IPS-18c (cell line): ENCODE data around the gene LCE1C.

Source experiments
- H3K4me3 ChIP-seq: 2 replicates; pipeline ENCODE4 v1.7.0; 2013; ENCODE audit warnings: low read depth, mild to moderate bottlenecking, low read length, moderate library complexity; ENCODE audit not compliant: insufficient read depth
- H3K9me3 ChIP-seq: one replicate; pipeline ENCODE4 v1.6.1; 2013; ENCODE audit warnings: mild to moderate bottlenecking, low read length, moderate library complexity; ENCODE audit not compliant: control insufficient read depth, insufficient read depth

Gene LCE1C

GRCh38 chr1:152806576-152806975 lies at the start of gene LCE1C:
LCE1C (minus strand) TSS chr1:152806651; CDS start chr1:152805478, 1,173 bp downstream.
- H3K4me3 ChIP-seq = no peak within 1 kb of the TSS
- peaks cover 5% of the 10 kb centered on the region for H3K9me3 ChIP-seq

- Histone ChIP-seq H3K9me3 (peaks cover 2% of the 10 kb centered on the region), H3K4me3 (no peak overlapping the region)
Measured at GRCh38 chr1:152855661-152856060, 49.2 kb upstream of the LCE1C start.

GRCh38 chr1:152842556-152842955 lies 36.1 kb upstream of the LCE1C start, which contains the start of gene LCE6A:
LCE6A (plus strand) TSS chr1:152842856; CDS start chr1:152843521, 665 bp downstream.
- peaks cover 11% of the 10 kb centered on the region for H3K9me3 ChIP-seq

GRCh38 chr1:152836870-152837269 lies 30.4 kb upstream of the LCE1C start:
- peaks cover 2% of the 10 kb centered on the region for H3K9me3 ChIP-seq
- H3K4me3 ChIP-seq = no peak overlapping the region

More at GRCh38 chr1:152842556-152842955, 36.1 kb upstream of the LCE1C start, which contains the start of gene LCE6A:
- no peak within 1 kb of the TSS for H3K4me3 ChIP-seq

GRCh38 chr1:152827173-152827572 lies 20.7 kb upstream of the LCE1C start, which contains the start of gene LCE1A:
LCE1A (plus strand) TSS chr1:152827473; CDS start chr1:152827473, 0 bp downstream.
- peaks cover 9% of the 10 kb centered on the region for H3K9me3 ChIP-seq

GRCh38 chr1:152824964-152825363 lies 18.5 kb upstream of the LCE1C start:
- H3K9me3 ChIP-seq = peaks cover 9% of the 10 kb centered on the region
- H3K4me3 ChIP-seq = no peak overlapping the region

More at GRCh38 chr1:152827173-152827572, 20.7 kb upstream of the LCE1C start, which contains the start of gene LCE1A:
- no peak within 1 kb of the TSS for H3K4me3 ChIP-seq

GRCh38 chr1:152823294-152823693 lies 16.8 kb upstream of the LCE1C start:
- peaks cover 9% of the 10 kb centered on the region for H3K9me3 ChIP-seq

GRCh38 chr1:152817309-152817708 lies 10.9 kb upstream of the LCE1C start:
- Histone ChIP-seq H3K4me3 (no peak overlapping the region), H3K9me3 (peaks cover 10% of the 10 kb centered on the region)

More at GRCh38 chr1:152823294-152823693, 16.8 kb upstream of the LCE1C start:
- no peak overlapping the region for H3K4me3 ChIP-seq

GRCh38 chr1:152811671-152812070 lies 5.2 kb upstream of the LCE1C start, which contains the start of gene LCE1B:
LCE1B (plus strand) TSS chr1:152811971; CDS start chr1:152812447, 476 bp downstream.
- peaks cover 11% of the 10 kb centered on the region for H3K9me3 ChIP-seq
- H3K4me3 ChIP-seq = no peak within 1 kb of the TSS; the same call in 1 of the 2 replicates

GRCh38 chr1:152811050-152811449 lies 4.6 kb upstream of the LCE1C start:
- Histone ChIP-seq H3K9me3 (peaks cover 11% of the 10 kb centered on the region), H3K4me3 (no peak overlapping the region)

- Histone ChIP-seq H3K4me3 (no peak overlapping the region), H3K9me3 (peaks cover 3% of the 10 kb centered on the region)
Measured at GRCh38 chr1:152801333-152801732, 5.1 kb downstream of the LCE1C start.

GRCh38 chr1:152796421-152796820 lies 10.0 kb downstream of the LCE1C start, which contains the start of gene LCE1D:
LCE1D (plus strand) TSS chr1:152796721; CDS start chr1:152797795, 1,074 bp downstream.
- no peaks in the 10 kb centered on the region for H3K9me3 ChIP-seq
- no peak within 1 kb of the TSS for H3K4me3 ChIP-seq

GRCh38 chr1:152795686-152796085 lies 10.8 kb downstream of the LCE1C start:
- H3K4me3 ChIP-seq = no peak overlapping the region
- H3K9me3 ChIP-seq = no peaks in the 10 kb centered on the region

GRCh38 chr1:152786077-152786476 lies 20.4 kb downstream of the LCE1C start, which contains the start of gene LCE1E:
LCE1E (plus strand) TSS chr1:152786257; CDS start chr1:152787300, 1,043 bp downstream.
- Histone ChIP-seq H3K9me3 (peaks cover 7% of the 10 kb centered on the region), H3K4me3 (no peak within 1 kb of the TSS)

- H3K9me3 ChIP-seq = peaks cover 9% of the 10 kb centered on the region
- H3K4me3 ChIP-seq = no peak overlapping the region
Measured at GRCh38 chr1:152783095-152783494, 23.4 kb downstream of the LCE1C start.

GRCh38 chr1:152777510-152778137 lies 28.8 kb downstream of the LCE1C start:
- H3K9me3 ChIP-seq = peaks cover 8% of the 10 kb centered on the region
- no peak overlapping the region for H3K4me3 ChIP-seq

GRCh38 chr1:152776361-152776760 lies 30.1 kb downstream of the LCE1C start:
- Histone ChIP-seq H3K4me3 (no peak overlapping the region), H3K9me3 (peaks cover 8% of the 10 kb centered on the region)

- Histone ChIP-seq H3K4me3 (no peak within 1 kb of the TSS), H3K9me3 (peaks cover 8% of the 10 kb centered on the region)
Measured at GRCh38 chr1:152774875-152775274, 31.6 kb downstream of the LCE1C start, which contains the start of gene LCE1F. LCE1F (plus strand) TSS chr1:152775140; CDS start chr1:152776372, 1,232 bp downstream.
